Neuronal stem cell (in vitro differentiated cells): ENCODE measurements around the gene NUBPL.

ENCODE experiments used
- DNase-seq: peaks from one replicate; pipeline ENCODE4 v3.0.0-alpha.2; 2013; ENCODE audit warnings: low spot score
- H2AFZ ChIP-seq: one replicate; pipeline ENCODE4 v1.6.1; 2013; ENCODE audit warnings: mild to moderate bottlenecking, low read length, inconsistent platforms
- H2AK5ac ChIP-seq: 2 replicates; pipeline ENCODE4 v1.6.1; 2013; ENCODE audit warnings: low read depth, mild to moderate bottlenecking, inconsistent platforms, low read length, moderate library complexity, mixed read lengths
- H2BK120ac ChIP-seq: 2 replicates; pipeline ENCODE4 v1.6.1; 2013; ENCODE audit warnings: low read depth, mild to moderate bottlenecking, inconsistent platforms, low read length, moderate library complexity, mixed read lengths
- H2BK12ac ChIP-seq: one replicate; pipeline ENCODE4 v1.6.1; 2013; ENCODE audit warnings: low read length, inconsistent platforms
- H2BK15ac ChIP-seq: 2 replicates; pipeline ENCODE4 v1.6.1; 2013; ENCODE audit warnings: mild to moderate bottlenecking, low read length, inconsistent platforms, mixed read lengths
- H2BK5ac ChIP-seq: one replicate; pipeline ENCODE4 v1.6.1; 2013; ENCODE audit warnings: inconsistent platforms, mild to moderate bottlenecking, low read length, moderate library complexity
- H3K14ac ChIP-seq: one replicate; pipeline ENCODE4 v1.6.1; 2013; ENCODE audit warnings: low read length, inconsistent platforms
- H3K18ac ChIP-seq: 2 replicates; pipeline ENCODE4 v1.6.1; 2013; ENCODE audit warnings: low read length, inconsistent platforms
- H3K23ac ChIP-seq: 2 replicates; pipeline ENCODE4 v1.6.1; 2013; ENCODE audit warnings: low read depth, mild to moderate bottlenecking, mixed read lengths, low read length, inconsistent platforms; ENCODE audit not compliant: poor library complexity
- H3K27ac ChIP-seq: replicated peaks from 3 replicates; pipeline ENCODE4 v1.5.1; 2013; ENCODE audit warnings: low read length, inconsistent platforms
- H3K27me3 ChIP-seq, 3 experiments: 2 replicates each; pipeline ENCODE4 v1.6.1; 2013; ENCODE audit warnings: low read length in 3 of 3, mild to moderate bottlenecking in 2 of 3, inconsistent platforms in 1 of 3, low read depth in 1 of 3, mixed read lengths in 1 of 3, moderate library complexity in 1 of 3; ENCODE audit not compliant: control insufficient read depth in 3 of 3, insufficient read depth in 3 of 3
- H3K36me3 ChIP-seq, 2 donors: replicated peaks in 1 of 2; 2 replicates each; pipeline ENCODE4 v1.6.1; 2013; ENCODE audit warnings: low read length in 2 of 2; ENCODE audit not compliant: control insufficient read depth in 2 of 2, insufficient read depth in 2 of 2
- H3K4ac ChIP-seq: 2 replicates; pipeline ENCODE4 v1.6.1; 2013; ENCODE audit warnings: inconsistent platforms, mild to moderate bottlenecking, low read length, moderate library complexity
- H3K4me1 ChIP-seq, 2 donors: 1 replicate in 1 of 2; 2 replicates in 1 of 2; pipeline ENCODE4 v1.6.1; 2013; ENCODE audit warnings: low read length in 2 of 2, low read depth in 1 of 2; ENCODE audit not compliant: control insufficient read depth in 2 of 2, insufficient read depth in 1 of 2
- H3K4me2 ChIP-seq: one replicate; pipeline ENCODE4 v1.6.1; 2013; ENCODE audit warnings: mild to moderate bottlenecking, low read length, inconsistent platforms; ENCODE audit not compliant: insufficient read depth, poor library complexity, severe bottlenecking
- H3K4me3 ChIP-seq, 2 donors: 2 replicates each; pipeline ENCODE4 v1.5.1; 2013; ENCODE audit warnings: low read length in 2 of 2, mild to moderate bottlenecking in 2 of 2, inconsistent platforms in 1 of 2, moderate library complexity in 1 of 2
- H3K79me1 ChIP-seq: one replicate; pipeline ENCODE4 v1.6.1; 2013; ENCODE audit warnings: low read depth, mild to moderate bottlenecking, inconsistent platforms, low read length, moderate library complexity
- H3K9ac ChIP-seq: one replicate; pipeline ENCODE4 v1.6.1; 2013; ENCODE audit warnings: mild to moderate bottlenecking, low read depth, low read length, inconsistent platforms; ENCODE audit not compliant: poor library complexity
- H3K9me3 ChIP-seq, 2 donors: replicated peaks in 1 of 2; 2 replicates each; pipeline versions ENCODE3 to v1.6.1; 2013; ENCODE audit warnings: low read length in 2 of 2, mild to moderate bottlenecking in 2 of 2, inconsistent platforms in 1 of 2, low read depth in 1 of 2, mixed read lengths in 1 of 2, moderate library complexity in 1 of 2; ENCODE audit not compliant: control insufficient read depth in 2 of 2, insufficient read depth in 1 of 2
- H4K8ac ChIP-seq: one replicate; pipeline ENCODE4 v1.6.1; 2013; ENCODE audit warnings: low read depth, mild to moderate bottlenecking, inconsistent platforms, low read length, moderate library complexity
- H4K91ac ChIP-seq: one replicate; pipeline ENCODE4 v1.6.1; 2013; ENCODE audit warnings: low read length, low read depth, mild to moderate bottlenecking, inconsistent platforms; ENCODE audit not compliant: poor library complexity
- WGBS, 2 donors: extraction: QIAGEN DNeasy Blood & Tissue Kit; methylation state at CpG; one replicate each; pipeline ENCODE4 v1.1.7; 2013; ENCODE audit warnings: missing lambda C conversion rate in 2 of 2, mixed read lengths in 1 of 2; ENCODE audit not compliant: insufficient read length in 2 of 2, insufficient replicate concordance in 1 of 2; ENCODE audit errors: extremely low coverage in 2 of 2; 5-methylcytosine and 5-hydroxymethylcytosine counted together

The NUBPL gene

DNA sequence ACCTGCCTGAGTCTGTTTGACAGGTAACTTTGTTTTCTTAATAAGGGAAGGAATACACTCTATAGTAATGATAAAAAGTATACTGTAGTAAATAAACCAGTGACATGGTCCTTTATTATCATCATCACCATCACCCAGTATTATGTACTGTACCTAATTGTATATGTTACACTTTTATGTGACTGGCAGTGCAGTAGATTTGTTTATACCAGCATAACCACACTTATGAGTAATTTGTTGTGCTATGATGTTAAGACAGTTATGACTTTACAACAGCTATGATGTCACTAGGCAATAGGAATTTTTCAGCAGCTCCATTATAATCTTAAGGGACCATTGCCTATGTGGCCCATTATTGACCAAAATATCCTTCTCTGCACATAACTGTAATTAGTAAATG lies 155.0 kb downstream of the NUBPL start:
- no peak overlapping the region for H3K23ac ChIP-seq
- no peak overlapping the region for H3K4ac ChIP-seq
- no peak overlapping the region for H3K18ac ChIP-seq
- no peak overlapping the region for H3K4me2 ChIP-seq
- H2AK5ac ChIP-seq, result no peak overlapping the region
- H2BK15ac ChIP-seq, result no peak overlapping the region
- H3K14ac ChIP-seq, result no peak overlapping the region
- H2BK120ac ChIP-seq, result no peak overlapping the region
- H2BK12ac ChIP-seq, result no peak overlapping the region
- no peak overlapping the region for H4K91ac ChIP-seq
- H3K27ac ChIP-seq, result no peak overlapping the region
- H3K4me3 ChIP-seq, result no peak overlapping the region
- no peaks in the 10 kb centered on the region for H3K27me3 ChIP-seq
- H2AFZ ChIP-seq, result no peak overlapping the region
- H2BK5ac ChIP-seq, result no peak overlapping the region
- H4K8ac ChIP-seq, result no peak overlapping the region
- no peaks in the 10 kb centered on the region for H3K36me3 ChIP-seq
- H3K79me1 ChIP-seq, result no peaks in the 10 kb centered on the region
- H3K4me1 ChIP-seq, result peaks cover 0 to 9% of the 10 kb centered on the region in 2 donors
- no peak overlapping the region for H3K9ac ChIP-seq
- no peaks in the 10 kb centered on the region for H3K9me3 ChIP-seq
- no peak for DNase-seq

DNA sequence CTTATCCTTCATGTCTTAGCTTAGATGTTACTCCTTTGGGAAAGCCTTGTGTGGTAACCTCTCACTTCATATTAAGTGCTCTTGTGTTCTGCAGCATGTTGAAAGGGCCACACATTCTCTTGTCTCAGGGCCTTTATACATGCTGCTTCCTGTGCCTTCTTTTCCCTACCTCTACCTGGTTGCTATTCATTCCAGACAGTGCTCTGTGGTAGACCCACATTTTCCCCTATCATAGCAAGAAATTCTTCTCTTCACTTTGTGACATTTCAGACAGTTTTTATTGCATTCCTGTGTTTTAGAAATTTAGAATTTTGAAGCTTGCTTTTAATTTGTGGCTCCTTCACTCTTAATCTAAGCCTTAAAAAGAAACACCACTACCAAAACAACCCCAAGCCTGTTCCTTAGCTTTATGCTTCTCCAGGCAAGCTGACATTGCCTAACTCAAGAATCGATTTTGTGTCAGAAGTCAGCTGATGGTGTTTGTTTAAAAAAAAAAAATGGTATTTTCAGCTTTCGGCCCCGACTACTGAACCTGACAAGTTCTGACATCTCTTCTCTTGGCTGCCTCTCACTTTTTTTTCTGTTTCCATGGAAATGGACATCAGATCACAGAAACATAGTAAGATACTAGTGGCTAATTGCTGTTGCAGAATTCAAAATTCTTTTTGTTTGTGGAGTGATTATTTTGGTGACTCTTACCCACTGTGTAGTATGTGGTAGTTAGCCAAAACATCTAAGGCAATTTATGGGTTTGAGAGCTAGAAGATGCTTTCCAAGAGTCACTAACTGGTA lies 156.3 kb downstream of the NUBPL start:
- H3K36me3 ChIP-seq, result no peaks in the 10 kb centered on the region
- no peak overlapping the region for H2BK15ac ChIP-seq
- no peaks in the 10 kb centered on the region for H3K9me3 ChIP-seq
- no peak overlapping the region for H2BK120ac ChIP-seq
- no peak overlapping the region for H3K9ac ChIP-seq
- H3K27ac ChIP-seq, result no peak overlapping the region
- no peak overlapping the region for H4K8ac ChIP-seq
- no CpG with 5 or more reads among the region's 3 CpGs for WGBS, 2 donors
- H3K23ac ChIP-seq, result no peak overlapping the region
- no peaks in the 10 kb centered on the region for H3K27me3 ChIP-seq
- H4K91ac ChIP-seq, result no peak overlapping the region
- H2BK5ac ChIP-seq, result no peak overlapping the region
- no peak overlapping the region for H3K14ac ChIP-seq
- no peak overlapping the region for H3K4ac ChIP-seq
- H3K4me1 ChIP-seq, result peaks cover 0 to 9% of the 10 kb centered on the region in 2 donors
- H3K18ac ChIP-seq, result no peak overlapping the region
- H2AK5ac ChIP-seq, result no peak overlapping the region
- DNase-seq, result no peak
- no peak overlapping the region for H3K4me3 ChIP-seq
- H3K4me2 ChIP-seq, result no peak overlapping the region
- no peaks in the 10 kb centered on the region for H3K79me1 ChIP-seq
- no peak overlapping the region for H2AFZ ChIP-seq
- H2BK12ac ChIP-seq, result no peak overlapping the region

GRCh38 chr14:31718585-31718984 lies 157.4 kb downstream of the NUBPL start:
- H3K4me1 ChIP-seq, result peaks cover 0 to 9% of the 10 kb centered on the region in 2 donors
- H2BK120ac ChIP-seq, result no peak overlapping the region
- no peak overlapping the region for H2AK5ac ChIP-seq
- H3K4ac ChIP-seq, result no peak overlapping the region
- no peak overlapping the region for H4K8ac ChIP-seq
- H3K18ac ChIP-seq, result no peak overlapping the region
- H3K27me3 ChIP-seq, result no peaks in the 10 kb centered on the region
- no peak overlapping the region for H3K4me2 ChIP-seq
- no peak overlapping the region for H2AFZ ChIP-seq
- no peak overlapping the region for H2BK15ac ChIP-seq
- no peak overlapping the region for H2BK12ac ChIP-seq
- H3K79me1 ChIP-seq, result no peaks in the 10 kb centered on the region
- no peak overlapping the region for H3K14ac ChIP-seq
- H2BK5ac ChIP-seq, result no peak overlapping the region
- no peak for DNase-seq
- H3K4me3 ChIP-seq, result no peak overlapping the region
- no peaks in the 10 kb centered on the region for H3K9me3 ChIP-seq
- H3K36me3 ChIP-seq, result no peaks in the 10 kb centered on the region
- H4K91ac ChIP-seq, result no peak overlapping the region
- no peak overlapping the region for H3K9ac ChIP-seq
- WGBS, 2 donors, result no CpG with 5 or more reads among the region's 3 CpGs
- no peak overlapping the region for H3K23ac ChIP-seq
- H3K27ac ChIP-seq, result no peak overlapping the region

- no peak for DNase-seq
- Histone ChIP-seq H3K23ac (no peak overlapping the region), H3K4me1 (peaks cover 0 to 9% of the 10 kb centered on the region in 2 donors), H2BK12ac (no peak overlapping the region), H3K14ac (no peak overlapping the region), H3K79me1 (no peaks in the 10 kb centered on the region), H3K4me2 (no peak overlapping the region), H3K9me3 (no peaks in the 10 kb centered on the region), H3K36me3 (no peaks in the 10 kb centered on the region), H2AFZ (no peak overlapping the region), H3K4me3 (no peak overlapping the region), H3K27me3 (no peaks in the 10 kb centered on the region), H2BK120ac (no peak overlapping the region), H3K27ac (no peak overlapping the region), H2AK5ac (no peak overlapping the region), H2BK5ac (no peak overlapping the region), H3K9ac (no peak overlapping the region), H2BK15ac (no peak overlapping the region), H4K8ac (no peak overlapping the region), H3K4ac (no peak overlapping the region), H4K91ac (no peak overlapping the region), H3K18ac (no peak overlapping the region)
- WGBS, 2 donors, result no CpG with 5 or more reads among the region's 5 CpGs
These were observed 157.8 kb downstream of the NUBPL start for GRCh38 chr14:31718985-31719384.
